HG02759 (cell line): ENCODE measurements around the gene CYB5B.

ENCODE experiments used
- ATAC-seq: cut with Tn5 transposase; IDR thresholded peaks from one replicate; pipeline ENCODE4 v1.9.1; 2021; ENCODE audit warnings: mild to moderate bottlenecking, moderate library complexity; ENCODE audit not compliant: unreplicated experiment

The CYB5B gene

DNA sequence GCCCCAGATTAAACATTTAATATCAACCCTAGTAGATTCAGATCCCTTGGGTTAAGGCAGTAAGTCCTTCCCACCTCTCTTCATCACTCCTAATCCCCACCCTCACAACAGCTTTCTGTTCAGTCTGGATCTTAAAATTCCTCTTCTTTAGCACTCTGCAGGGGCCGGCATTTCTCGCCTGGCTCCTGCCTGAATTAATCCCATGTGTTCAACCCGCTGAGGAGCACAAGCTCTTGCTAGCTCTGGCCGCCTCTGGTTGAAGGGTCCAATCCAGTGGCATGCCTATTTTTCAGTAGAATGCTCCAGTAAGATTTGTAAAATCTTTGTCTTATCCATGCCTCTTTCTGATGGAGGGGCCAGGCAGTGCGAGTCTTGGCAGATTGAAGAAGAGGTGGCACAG is 59.2 kb downstream of the CYB5B start:
- no peak for ATAC-seq

DNA sequence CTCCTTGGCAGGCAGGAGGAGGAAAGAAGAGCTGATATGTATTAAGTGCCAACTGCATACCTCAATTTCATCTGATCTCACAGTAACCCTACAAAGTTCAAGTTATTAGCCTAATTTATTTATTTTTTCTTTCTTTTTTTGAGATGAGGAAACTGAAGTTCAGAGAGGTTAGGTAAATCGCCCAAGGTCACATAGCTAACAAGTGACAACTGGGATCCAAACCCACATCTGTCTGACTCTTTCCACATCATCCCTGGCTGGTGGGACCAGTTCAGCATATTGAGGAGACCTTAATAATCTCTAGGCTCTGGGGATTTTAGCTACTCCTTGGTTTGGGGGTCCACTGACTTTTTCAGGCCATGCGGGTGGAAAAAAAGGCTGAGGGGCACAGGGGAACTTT is 60.9 kb downstream of the CYB5B start:
- ATAC-seq, result no peak

DNA sequence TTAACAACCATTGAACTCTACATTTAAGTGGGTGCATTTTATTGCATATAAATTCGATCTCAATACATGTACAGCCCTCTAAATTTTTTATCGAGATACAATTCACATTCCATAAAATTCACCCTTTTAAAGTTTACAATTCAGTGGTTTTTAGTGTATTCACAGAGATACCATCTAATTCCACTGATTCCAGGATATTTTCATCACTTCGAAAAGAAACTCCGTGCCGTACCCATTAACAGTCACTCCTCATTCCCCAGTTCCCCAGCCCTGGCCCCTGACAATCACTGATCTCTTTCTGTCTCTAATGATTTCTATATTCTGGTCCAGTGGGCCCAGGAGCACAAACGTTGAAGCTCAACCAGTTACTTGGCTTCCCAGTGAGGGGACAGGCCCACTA is 61.4 kb downstream of the CYB5B start:
- ATAC-seq, result no peak

DNA sequence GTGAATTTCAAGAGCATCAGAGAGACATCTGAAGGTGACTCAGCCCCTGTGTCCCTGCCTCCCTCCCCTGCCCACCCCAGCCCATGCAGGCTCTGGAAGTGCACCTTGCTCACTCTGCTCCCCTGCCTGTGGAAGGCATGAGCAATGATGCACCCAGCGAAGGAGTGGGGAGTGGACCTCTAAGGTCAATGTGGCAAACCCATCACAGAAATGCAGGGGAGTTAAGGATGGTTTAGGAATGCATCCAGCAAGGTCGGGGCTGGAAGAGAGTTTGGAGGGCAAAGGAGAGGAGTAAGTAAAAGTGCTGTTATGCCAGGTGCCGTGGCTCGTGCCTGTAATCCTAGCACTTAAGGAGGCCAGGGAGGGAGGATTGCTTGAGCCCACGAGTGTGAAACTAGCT is 61.9 kb downstream of the CYB5B start:
- no peak for ATAC-seq

DNA sequence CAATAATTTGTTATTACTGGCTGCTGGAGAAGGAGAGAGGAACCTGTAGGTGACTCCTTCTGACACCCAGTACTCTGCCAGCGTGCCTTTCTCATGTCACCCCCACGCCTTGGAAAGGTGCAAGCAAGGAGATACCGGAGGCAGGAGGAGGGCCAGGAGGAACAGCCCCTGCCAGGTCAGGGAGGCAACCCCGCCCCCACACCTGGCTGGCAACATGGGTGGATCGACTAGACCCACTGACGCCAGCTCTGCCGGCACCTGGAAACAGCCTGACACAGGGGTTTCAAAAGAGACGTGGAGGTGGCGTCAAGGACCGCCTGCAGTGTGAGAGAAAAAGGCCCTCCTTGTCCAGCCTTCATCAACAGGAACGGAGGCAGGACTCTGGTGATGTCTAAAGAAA is 62.3 kb downstream of the CYB5B start:
- no peak for ATAC-seq

DNA sequence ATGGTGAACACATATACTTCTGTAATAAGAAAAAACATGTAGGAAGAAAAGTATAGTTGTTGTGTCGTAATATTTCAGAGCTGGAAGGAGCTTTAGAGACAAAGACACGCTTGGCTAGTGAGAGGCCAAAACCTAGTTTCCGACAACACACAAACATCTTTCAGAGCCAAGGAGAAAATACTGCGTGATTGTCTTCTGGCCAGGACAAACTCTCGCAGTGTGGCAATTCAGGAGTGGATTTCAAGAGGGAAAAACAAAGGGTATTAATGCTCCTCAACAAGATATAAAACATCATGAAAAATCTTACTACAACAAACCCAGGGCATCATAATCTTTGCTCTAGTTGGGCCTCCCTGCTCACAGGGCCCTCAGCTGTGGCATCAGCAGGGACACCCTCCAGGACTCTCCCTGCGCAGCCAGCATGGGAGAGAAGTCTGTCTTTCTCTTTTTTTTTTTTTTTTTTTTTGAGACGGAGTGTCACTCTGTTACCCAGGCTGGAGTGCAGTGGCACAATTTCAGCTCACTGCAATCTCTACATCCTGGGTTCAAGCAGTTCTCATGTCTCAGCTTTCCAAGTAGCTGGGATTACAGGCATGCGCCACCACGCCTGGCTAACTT is 66.4 kb downstream of the CYB5B start:
- no peak for ATAC-seq

DNA sequence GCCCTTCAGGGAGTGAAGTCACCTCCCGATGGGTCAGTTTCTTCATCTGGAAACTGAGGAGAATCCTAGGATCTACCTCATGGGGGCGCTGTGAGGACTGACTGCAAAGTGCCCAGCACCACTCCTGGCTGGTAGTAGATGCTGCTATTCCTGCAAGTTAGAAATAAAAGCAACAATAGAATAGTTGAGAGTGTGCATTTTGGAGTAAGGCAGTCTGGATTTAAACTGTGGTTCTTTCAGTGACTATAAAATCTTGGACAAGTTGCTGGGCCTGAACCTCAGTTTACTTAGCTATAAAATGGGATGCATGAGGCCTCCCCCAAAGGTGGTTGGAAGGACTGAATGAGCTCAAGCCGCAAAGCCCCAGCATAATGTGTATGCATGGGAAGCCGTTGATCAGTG is 70.6 kb downstream of the CYB5B start:
- ATAC-seq, result no peak

DNA sequence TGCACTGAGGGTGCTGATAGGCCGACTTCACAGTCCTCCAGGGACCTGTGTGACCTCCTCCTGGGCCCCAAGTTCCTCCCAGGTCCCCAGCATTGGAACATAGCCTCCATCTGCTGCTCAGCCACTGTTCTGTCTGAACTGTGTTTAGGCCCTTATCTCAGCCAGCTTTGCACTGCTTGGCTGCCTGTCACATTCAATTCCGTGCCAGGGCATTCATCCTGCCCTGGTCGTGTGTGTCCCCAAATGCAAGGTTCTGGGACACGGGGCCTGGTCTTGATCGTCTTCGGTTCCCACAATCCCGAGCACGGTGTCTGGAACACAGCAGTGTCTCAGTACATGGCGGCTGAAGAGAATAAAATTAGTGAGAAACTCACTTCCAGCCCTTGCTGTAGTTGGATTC is 71.4 kb downstream of the CYB5B start:
- ATAC-seq, result no peak

DNA sequence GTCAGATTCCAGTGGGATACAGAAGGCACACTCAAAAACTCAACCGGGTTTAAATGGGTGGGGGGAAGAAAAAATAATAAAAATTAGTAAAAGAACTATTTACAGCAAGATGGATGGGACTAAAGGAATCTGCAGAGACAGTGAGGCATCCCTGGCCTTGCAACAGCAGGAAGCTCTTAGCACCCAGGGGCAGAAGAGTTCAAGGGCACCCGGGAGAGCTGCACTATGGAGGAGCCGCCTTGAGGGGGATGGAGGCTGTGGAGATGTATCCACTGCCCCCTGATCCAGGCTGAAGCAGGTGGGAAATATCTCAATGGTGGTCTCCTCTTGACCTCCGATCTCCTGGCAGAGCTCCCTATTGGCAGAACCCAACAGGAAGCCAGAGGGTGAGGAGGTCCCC is 72.0 kb downstream of the CYB5B start:
- ATAC-seq, result no peak

DNA sequence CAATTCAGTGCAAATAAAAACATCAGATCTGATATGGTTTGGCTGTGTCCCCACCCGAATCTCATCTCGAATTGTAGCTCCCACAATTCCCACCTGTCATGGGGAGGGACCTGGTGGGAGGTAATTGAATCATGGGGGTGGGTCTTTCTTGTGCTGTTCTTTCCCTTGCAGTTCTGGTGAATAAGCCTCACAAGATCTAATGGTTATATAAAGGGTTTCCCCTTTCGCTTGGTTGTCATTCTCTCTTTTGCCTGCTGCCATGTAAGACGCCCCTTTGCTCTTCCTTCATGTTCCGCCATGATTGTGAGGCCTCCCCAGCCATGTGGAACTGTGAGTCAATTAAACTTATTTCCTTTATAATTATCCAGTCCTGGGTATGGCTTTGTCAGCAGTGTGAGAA is 72.5 kb downstream of the CYB5B start:
- no peak for ATAC-seq

DNA sequence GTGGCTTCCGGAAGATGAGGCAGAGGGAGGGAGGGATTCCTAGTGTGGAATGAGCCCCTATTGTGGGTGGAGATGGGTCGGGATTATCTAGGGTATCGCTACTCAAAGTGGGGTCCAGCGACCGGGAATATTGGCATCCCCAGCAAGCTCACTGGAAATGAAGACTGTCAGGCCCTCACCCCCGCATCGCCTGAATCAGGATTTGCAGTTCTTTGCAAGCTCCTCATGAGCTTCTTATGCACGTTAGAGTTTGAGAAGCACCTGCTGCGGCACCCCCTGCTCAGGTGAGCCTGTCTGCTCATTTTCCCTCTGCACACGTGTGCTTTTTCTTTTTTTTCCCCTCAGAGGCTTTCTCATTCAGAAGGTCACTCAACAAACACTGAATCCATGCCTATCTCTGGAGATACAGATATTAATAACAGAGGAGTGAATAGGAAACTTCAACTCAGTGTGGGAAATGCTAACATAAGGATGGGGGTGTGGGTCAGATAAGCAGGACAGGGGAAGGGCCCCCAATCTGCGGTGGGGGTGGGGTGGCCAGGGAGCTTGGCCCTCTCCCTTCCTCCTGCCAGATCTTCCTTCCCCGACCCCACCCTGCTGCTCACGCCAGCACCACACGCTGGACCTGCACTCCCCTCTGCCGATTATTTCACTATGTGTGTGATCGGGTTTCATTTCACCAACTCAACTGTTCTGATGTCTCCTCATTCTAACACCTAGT is 73.6 kb downstream of the CYB5B start:
- no peak for ATAC-seq

DNA sequence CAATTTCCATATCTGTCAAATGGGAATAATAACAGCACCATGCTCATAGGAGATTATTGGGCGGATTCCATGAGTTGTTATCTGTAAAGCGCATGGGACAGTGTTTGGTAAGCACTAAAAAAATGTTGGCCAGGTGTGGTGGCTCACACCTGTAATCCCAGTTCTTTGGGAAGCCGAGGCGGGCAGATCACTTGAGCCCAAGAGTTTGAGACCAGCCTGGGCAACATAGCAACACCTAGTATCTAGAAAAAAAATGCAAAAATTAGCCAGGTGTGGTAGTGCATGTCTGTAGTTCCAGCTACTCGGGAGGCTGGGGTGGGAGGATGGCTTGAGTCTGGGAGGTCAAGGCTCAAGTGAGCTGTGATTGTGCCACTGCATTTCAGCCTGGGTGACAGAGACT is 74.5 kb downstream of the CYB5B start:
- ATAC-seq, result no peak

DNA sequence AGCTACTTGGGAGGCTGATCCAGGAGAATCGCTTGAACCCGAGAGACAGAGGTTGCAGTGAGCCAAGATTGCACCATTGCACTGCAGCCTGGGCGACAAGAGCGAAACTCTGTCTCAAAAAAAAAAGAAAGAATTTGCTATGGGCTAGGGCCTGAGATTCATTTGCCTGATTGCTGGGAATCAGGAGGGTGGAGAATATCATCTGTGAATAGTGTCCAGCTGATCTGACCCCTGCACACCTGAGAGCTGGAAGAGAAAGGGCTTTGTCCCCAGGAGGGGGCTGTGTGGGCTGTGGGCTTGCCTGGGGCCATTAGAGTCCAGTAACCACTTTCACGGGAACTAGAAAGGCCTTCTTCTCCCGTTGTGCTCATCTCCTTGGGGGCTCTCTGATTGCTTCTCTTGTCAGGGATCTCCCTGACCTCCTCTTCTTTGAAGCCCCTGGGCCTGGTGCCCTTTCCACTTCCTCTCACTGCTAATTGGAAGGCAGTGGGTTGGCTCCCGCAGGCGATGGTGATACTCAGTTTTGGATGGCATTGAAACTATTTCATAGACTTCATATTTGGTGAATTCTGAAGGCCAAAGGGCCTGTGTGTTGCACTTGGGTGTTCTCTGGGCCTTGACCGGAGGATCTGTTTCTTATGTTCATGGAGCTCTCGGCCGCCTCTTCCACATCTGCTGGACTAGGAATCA is 75.3 kb downstream of the CYB5B start:
- no peak for ATAC-seq

DNA sequence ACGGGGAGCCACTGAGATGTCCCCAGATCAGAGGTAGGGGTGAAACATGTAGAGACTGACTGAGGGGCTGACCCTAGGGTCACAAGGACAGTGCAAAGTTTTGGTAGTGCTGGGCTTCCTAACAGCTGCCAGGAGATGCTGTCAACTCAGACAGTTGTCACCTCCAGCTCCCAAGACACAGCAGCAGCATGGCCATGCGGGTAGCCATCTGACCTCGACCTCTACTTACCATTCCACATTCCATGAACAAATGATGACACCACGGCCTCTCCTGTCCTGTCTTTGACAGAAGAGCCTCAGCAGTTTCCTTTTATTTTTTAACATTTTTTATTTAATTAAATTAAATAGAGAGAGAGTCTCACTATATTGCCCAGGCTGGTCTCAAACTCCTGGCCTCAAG is 76.1 kb downstream of the CYB5B start:
- no peak for ATAC-seq

DNA sequence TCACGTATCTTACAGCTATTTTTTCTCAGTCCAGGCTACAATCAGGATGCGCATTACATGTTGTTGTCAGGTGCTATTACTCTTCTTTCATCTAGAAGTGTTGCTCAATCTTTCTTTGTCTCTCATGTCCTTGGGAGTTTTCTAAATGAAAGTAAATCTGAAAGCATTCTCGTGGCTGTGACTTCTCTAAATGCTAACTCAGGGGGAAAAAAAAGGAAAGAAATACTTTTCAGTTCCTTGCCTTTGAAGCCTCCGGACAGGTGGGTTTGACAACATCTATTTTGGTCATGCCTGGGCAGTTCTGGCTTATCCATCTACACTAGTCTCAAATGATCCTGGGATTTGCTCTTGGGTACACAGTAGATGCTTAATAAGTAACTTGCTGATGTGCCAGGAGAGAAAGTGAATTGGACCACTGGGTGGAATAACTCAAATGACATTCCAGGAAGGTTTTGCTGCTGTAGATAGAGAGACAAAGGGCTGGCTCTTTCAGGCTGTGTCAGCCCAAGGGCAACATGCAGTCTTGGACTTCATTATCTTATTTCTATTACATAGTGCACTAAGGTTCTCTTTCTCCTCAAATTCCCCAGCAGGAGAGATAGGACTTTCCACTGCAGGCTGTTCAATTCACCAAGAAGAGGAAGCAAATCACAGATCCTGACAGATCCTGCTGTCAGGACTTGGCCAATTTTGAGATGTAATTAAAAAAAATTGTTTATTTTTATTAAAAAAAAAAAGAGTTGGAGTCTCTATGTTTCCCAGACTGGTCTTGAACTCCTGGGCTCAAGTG is 77.7 kb downstream of the CYB5B start:
- no peak for ATAC-seq

DNA sequence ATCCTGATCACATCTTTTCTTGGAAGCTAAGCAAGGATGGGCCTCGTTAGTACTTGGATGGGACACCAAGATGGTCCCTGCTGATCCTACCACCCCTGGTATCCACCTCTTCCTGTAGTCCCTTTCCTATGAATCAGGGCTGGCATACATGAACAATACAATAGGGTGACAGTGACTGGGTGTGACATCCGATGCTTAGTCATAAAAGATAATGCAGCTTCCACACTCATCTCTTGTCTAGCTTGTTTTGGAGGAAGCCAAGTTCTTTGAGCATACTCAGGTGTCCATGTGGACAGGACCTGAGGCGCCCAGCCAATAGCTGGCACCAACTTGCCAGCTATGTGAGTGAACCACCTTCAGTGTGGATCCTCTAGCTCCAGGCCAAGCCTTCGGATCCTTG is 78.8 kb downstream of the CYB5B start:
- ATAC-seq, result no peak

DNA sequence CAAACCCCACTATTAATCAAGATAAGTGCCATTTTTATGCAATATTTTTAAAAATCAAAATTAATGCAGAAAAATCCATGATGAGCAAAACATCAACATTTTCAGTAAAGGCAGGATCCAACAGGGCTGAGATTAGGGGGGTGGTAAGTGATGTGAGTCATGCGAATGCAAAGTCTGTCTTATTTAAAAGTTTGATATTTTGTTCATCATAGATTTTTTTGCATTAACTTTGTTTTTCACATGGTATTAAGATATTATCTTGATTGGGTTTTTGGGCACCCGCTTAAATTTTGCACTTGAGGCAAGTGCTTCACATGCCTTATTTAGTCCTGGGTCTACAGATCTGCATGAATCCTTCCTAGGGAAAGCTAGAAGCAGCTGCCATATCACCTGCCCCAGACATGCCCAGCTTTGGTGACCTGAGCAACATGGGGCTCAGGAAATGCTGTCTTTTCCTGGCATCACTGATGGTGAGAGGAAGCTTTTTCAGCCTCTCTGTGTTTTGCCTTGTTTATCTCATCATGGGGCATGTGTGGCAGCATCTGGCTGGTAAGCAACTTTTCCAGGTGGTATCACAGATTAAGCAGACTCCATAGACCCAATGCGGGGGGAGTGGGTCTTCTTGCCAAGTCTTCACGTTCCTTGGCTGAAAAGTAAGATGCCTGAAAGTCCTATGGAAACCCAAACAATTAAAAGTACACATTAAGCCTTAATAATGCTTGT is 83.8 kb downstream of the CYB5B start:
- no peak for ATAC-seq

DNA sequence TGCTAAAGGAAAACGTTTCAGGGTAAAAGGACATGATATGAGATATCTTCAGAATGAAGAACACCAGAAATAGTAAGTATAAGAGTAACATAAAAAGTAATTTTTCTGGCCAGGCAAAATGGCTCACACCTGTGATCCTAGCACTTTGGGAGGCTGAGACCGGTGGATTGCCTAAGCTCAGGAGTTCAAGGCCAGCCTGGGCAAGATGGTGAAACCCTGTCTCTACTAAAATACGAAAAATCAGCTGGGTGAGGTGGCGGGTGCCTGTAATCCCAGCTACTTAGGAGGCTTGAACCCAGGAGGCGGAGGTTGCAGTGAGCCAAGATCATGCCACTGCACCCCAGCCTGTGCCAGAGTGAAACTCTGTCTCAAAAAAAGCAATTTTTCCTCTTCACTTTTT is 84.7 kb downstream of the CYB5B start:
- ATAC-seq, result no peak

DNA sequence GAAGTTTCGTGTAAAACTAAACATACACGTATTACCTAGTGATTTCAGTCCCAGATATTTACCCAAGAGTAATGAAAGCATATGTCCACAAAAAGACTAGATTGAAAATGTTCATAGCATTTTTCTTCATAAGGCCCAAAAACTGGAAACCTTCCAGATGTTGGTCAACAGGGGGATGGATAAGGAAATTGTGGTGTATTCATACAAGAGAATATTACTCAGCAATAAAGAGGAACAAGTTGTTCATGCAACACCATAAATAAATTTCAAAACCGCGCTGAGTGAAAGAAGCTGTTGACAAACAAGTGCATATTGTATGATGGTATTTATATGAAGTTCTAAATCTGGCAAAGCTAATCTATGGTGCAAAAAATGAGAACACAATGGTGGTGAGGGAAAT is 87.2 kb downstream of the CYB5B start:
- no peak for ATAC-seq

DNA sequence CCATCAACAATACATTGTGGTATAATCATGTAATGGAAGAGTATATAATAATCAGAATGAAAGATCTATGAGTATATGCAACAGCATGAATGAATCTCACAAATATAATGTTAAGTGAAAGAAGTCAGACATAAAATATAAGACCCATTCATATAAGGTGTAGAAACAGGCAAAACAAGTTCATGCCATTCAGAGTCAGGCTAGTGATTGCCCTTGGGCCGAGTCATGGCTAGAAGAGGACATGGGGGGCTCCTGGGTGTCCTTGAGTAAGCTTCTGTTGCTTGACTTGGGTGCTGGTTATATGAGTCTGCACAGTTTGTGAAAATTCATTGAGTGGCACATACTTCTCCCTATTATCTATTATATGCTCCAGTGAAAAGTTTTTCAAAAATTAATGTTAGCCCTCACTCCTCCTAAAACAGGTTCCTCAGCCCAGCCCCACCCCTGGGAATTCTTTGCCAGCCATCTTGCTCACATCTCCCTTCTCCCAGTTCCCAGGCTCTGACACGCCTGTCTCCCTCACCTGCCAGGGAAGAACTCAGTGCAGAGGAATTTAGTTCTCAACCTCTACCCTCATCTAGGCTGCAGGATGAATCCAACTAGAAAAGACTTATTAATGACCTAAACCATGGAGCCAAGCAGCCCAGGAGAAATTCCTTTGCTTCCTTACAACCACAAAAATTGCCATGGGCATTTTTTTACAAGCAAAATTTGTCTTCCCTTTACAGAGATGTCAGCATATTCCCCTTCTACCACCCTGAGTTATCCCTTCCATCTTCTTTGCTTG is 89.0 kb downstream of the CYB5B start:
- no peak for ATAC-seq
